ENCODE data around the gene TAF4.
"Not testable (repeated sequence)": the region's sequence is repeated elsewhere in the genome, so short reads cannot be mapped to it uniquely, and the experiment has no call there.

The TAF4 gene, protein sequence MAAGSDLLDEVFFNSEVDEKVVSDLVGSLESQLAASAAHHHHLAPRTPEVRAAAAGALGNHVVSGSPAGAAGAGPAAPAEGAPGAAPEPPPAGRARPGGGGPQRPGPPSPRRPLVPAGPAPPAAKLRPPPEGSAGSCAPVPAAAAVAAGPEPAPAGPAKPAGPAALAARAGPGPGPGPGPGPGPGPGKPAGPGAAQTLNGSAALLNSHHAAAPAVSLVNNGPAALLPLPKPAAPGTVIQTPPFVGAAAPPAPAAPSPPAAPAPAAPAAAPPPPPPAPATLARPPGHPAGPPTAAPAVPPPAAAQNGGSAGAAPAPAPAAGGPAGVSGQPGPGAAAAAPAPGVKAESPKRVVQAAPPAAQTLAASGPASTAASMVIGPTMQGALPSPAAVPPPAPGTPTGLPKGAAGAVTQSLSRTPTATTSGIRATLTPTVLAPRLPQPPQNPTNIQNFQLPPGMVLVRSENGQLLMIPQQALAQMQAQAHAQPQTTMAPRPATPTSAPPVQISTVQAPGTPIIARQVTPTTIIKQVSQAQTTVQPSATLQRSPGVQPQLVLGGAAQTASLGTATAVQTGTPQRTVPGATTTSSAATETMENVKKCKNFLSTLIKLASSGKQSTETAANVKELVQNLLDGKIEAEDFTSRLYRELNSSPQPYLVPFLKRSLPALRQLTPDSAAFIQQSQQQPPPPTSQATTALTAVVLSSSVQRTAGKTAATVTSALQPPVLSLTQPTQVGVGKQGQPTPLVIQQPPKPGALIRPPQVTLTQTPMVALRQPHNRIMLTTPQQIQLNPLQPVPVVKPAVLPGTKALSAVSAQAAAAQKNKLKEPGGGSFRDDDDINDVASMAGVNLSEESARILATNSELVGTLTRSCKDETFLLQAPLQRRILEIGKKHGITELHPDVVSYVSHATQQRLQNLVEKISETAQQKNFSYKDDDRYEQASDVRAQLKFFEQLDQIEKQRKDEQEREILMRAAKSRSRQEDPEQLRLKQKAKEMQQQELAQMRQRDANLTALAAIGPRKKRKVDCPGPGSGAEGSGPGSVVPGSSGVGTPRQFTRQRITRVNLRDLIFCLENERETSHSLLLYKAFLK
- long read RNA-seq, donor 1, partial matches to known transcripts: 0 of 2 reads
- long read RNA-seq, donor 1, other reads (novel, unspliced or antisense): 0 of 2 reads
- long read RNA-seq, donor 2: 0 reads
- long read RNA-seq, donor 3: 0 reads
- long read RNA-seq, donor 4, partial matches to known transcripts: 0 of 1 reads
- long read RNA-seq, donor 4, other reads (novel, unspliced or antisense): 0 of 1 reads
- long read RNA-seq, donor 5: 0 reads
- long read RNA-seq, donor 6, full-length matches to known transcripts: 3 of 10 reads
- long read RNA-seq, donor 6, partial matches to known transcripts: 7 of 10 reads
- long read RNA-seq, donor 6, other reads (novel, unspliced or antisense): 0 of 10 reads
- long read RNA-seq, donor 7, full-length matches to known transcripts: 2 of 8 reads
- long read RNA-seq, donor 7, partial matches to known transcripts: 6 of 8 reads
- long read RNA-seq, donor 7, other reads (novel, unspliced or antisense): 0 of 8 reads
- long read RNA-seq, donor 8: 0 reads

GRCh38 chr20:62065674-62066338 is at the start of gene TAF4:
Gene TAF4, minus strand, starts transcription at chr20:62065881. Its CDS starts 71 bp downstream, at chr20:62065810.
- peak; percentile 76 for DNase-seq

DNA sequence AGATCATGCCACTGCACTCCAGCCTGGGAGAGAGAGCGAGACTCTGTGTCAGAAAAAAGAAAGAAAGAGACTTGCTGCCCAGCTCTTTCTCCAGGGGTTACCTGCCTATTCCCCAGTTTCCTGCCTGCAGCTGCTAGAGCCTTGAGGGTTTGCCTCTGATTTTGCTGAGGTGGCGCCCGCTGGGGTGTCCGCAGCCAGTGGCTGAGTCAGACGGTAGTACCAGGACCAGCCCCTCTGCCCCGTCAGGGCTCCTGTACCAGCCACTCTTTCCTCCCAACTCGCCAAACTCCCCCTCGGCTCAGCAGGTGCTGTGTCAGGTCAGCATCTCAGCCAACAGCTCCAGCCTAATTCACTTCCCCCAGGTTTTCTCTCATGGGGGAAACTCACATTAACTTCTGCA is 49.2 kb upstream of the TAF4 start:
- DNase-seq: no peak

GRCh38 chr20:62112368-62112767 is 46.7 kb upstream of the TAF4 start:
- no peak for DNase-seq

DNA sequence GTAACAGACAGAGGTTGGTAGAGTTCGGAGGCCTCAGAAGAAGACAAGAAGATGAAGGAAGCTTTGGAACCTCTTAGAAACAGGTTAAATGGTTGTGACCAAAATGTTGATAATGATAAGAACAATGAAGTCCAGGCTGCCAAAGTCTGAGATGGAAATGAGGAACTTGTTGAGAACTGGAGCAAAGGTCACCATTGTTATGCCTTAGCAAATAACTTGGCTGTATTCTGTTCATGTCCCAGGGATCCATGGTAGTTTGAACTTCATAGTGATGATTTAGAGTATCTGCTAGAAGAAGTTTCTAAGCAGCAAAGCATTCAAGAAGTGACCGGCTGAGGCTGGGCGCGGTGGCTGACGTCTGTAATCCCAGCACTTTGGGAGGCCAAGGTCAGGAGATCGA is 45.5 kb upstream of the TAF4 start:
- no peak for DNase-seq

- DNase-seq: no peak
Observed at GRCh38 chr20:62105592-62105991, 39.9 kb upstream of the TAF4 start.

DNA sequence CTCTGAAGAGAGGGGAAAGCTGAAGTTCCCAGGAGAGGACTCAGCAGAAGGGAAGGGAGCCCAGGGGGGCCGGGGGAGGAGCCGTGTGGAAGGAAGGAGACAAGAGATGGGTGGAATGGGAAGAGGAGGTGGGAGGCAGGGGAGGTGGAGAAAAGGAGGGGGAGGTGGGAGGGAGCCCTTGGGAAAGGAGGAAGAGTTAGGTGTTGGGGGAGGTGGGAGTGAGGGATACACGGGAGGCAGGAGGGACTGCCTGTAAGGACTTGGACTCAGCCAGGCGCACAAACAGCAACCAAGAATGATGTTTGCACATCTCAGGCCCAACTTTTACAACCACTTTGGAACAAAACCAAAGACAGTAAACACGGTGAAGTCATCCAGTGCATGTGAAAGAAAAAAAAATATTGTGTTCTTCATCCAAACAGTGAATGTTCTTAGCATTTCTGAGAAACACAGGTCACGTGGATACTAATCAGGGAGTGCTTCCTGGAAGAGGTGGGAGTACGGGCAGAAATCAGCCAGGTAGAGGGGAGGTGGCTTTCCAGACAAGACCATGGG is 39.2 kb upstream of the TAF4 start:
- DNase-seq: no peak

- no peak for DNase-seq
Observed at GRCh38 chr20:62104234-62104789, 38.6 kb upstream of the TAF4 start.

GRCh38 chr20:62103508-62104233 is 38.0 kb upstream of the TAF4 start:
- no peak for DNase-seq

GRCh38 chr20:62101078-62101477 is 35.4 kb upstream of the TAF4 start:
- no peak for DNase-seq

DNA sequence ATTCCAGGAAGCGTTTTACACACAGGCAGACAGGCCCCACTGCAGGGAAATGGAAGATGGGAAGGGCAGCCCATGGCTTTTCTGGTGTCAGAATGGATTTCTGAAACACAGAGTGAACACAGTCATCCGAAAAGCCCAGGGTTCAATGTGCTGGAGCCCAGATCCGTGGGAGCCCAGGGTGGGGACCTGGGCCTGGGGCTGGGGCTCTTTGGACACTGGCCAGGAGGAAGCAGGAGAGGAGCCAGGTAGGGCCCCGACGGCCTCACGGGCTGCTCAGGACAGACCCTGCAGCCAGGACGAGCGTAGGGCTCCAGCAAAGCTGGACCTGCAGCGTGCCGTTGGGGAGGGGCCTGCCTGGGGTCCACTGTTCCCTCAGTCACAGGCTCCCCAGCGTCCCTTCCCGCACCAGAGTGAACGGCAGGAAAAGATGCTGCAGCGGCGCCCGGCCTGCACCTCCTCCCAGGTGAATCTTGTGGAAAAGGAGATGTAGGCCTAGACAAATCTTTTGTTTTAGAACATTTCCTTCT is 32.3 kb upstream of the TAF4 start:
- no peak for DNase-seq

DNA sequence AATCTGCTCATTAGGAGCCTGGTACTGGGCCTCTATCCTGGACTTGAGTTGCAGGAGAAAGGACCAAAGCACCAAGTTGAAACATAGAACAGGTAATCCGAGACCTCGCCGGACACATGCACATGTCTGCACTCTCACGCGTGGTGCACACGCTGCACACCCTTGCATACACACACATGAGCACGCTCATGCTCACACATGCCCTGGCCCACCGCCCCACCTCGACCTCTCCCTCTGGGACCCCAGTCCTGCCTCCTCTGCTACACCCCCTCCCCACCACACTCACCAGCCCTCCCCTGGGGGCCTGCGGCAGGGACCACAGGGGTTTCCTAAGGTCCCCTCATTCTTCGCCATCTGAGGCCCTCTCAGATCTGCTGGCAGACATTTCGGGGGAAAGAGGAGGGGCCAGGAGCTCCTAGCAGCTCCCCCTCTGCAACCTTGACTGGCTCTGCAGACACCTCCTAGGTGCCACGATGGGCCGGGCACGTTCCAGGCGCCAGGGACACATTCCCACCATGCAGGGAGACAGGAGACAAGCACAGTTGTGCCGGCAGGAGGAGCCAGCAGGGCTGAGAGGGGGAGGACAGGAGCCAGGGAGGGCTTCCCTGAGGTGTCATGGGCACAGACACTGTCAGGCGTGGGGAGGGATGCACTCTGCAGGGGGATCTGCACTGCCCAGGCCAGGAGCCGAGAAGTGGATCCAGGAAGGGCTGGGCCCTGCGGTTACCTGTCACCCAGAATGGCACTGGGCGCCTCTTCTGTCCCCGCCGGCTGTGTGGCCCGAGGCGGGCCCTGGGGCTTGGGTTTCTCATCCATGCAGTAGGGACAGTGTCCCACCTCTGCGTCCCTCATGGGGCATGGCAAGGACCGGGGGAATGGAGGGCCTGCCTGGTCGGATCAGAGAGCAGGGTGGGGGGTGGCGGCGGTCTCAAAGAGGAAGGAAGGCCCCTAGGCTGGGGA is 31.0 kb upstream of the TAF4 start:
- DNase-seq: no peak

GRCh38 chr20:62089393-62089792 is 23.7 kb upstream of the TAF4 start:
- no peak for DNase-seq

GRCh38 chr20:62088258-62089127 is 22.8 kb upstream of the TAF4 start:
- no peak for DNase-seq

DNA sequence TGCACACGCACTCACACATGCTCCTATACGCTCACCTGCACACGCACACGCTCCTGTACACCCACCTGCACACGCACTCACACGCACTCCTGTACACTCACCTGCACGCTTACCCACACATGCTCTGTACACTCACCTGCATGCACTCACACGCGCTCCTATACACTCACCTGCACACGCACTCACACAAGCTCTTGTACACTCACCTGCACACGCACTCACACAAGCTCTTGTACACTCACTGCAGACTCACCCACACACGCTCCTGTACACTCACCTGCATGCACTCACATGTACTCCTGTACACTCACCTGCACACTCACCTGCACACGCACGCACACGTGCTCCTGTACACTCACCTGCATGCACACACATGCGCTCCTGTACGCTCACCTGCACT is 22.0 kb upstream of the TAF4 start:
- no peak for DNase-seq

DNA sequence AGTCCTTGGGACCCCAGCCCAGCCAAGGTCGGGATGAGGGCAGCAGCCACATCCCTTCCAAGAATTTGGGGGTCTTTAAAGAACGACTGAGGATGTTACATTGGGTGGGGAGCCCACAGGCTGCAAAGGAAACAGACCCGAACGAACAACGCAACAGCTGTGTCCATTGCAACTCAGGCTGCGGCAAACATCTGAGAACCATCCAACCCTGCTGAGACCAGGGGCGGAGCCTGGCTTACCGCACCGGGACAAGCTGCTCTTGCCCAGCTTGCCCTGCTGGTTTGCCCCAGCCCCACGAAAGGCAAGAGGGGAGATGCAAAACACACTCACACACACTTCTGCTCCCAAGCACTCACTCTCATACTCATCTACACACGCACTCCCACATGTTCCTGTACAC is 21.5 kb upstream of the TAF4 start:
- no peak for DNase-seq

DNA sequence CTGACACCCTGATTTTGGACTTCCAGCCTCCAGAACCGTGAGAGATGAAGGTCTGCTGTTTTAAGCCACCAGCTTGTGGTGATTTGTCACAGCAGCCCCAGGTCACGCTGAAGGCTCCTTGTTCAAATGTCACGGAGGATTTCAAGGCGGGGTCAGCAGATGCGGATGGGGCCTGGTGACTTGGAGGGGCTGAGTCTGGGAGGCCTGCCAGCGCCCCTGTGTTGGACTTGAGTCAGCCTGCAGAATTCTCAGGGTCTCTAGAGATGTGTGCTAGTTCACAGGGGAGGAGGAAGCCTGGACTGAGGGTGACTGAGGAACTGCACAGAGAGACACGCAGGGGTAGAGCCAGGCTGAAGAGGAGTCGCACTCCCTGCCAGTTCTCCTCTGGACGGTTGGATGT is 19.5 kb upstream of the TAF4 start:
- no peak for DNase-seq

GRCh38 chr20:62084224-62084623 is 18.5 kb upstream of the TAF4 start:
- DNase-seq: not testable (repeated sequence)

Data from right kidney (tissue), 9 donors.